GM08714 (cell line): ENCODE results near the gene RALGPS1.

Source experiments
- H3K4me3 ChIP-seq: fragments of 200-500 bp; sonication (Bioruptor generic); 2 replicates; pipeline ENCODE4 v1.5.1; 2014; ENCODE audit warnings: mild to moderate bottlenecking, low read length, inconsistent platforms
- ZNF274 ChIP-seq: IDR thresholded peaks from 2 replicates; pipeline ENCODE4 v1.6.1; 2012; ENCODE audit warnings: mild to moderate bottlenecking, low read depth, low read length

RALGPS1 gene

GRCh38 chr9:126956917-126957686 is 42.5 kb downstream of the RALGPS1 start:
- H3K4me3 ChIP-seq, result no peak overlapping the region
- no peak for TF ChIP-seq ZNF274

- TF ChIP-seq ZNF274, result no peak
- no peak overlapping the region for H3K4me3 ChIP-seq
Measured at GRCh38 chr9:126957687-126958053, 43.1 kb downstream of the RALGPS1 start.

GRCh38 chr9:126959336-126959735 is 44.8 kb downstream of the RALGPS1 start:
- no peak overlapping the region for H3K4me3 ChIP-seq
- TF ChIP-seq ZNF274, result no peak

- no peak overlapping the region for H3K4me3 ChIP-seq
- TF ChIP-seq ZNF274, result no peak
Measured at GRCh38 chr9:126959917-126960316, 45.3 kb downstream of the RALGPS1 start.

- H3K4me3 ChIP-seq, result no peak overlapping the region
- no peak for TF ChIP-seq ZNF274
Measured at GRCh38 chr9:126962336-126962735, 47.8 kb downstream of the RALGPS1 start.

GRCh38 chr9:126965077-126965476 is 50.5 kb downstream of the RALGPS1 start:
- TF ChIP-seq ZNF274, result no peak
- H3K4me3 ChIP-seq, result no peak overlapping the region

GRCh38 chr9:126965541-126966428 is 51.2 kb downstream of the RALGPS1 start:
- TF ChIP-seq ZNF274, result no peak
- H3K4me3 ChIP-seq, result no peak overlapping the region

- H3K4me3 ChIP-seq, result no peak overlapping the region
- TF ChIP-seq ZNF274, result no peak
Measured at GRCh38 chr9:126971261-126971660, 56.7 kb downstream of the RALGPS1 start.

GRCh38 chr9:126973651-126974529 is 59.3 kb downstream of the RALGPS1 start:
- H3K4me3 ChIP-seq, result no peak overlapping the region
- no peak for TF ChIP-seq ZNF274

GRCh38 chr9:126974594-126974993 is 60.0 kb downstream of the RALGPS1 start:
- no peak overlapping the region for H3K4me3 ChIP-seq
- no peak for TF ChIP-seq ZNF274

GRCh38 chr9:126975327-126976220 is 61.0 kb downstream of the RALGPS1 start:
- TF ChIP-seq ZNF274, result no peak
- no peak overlapping the region for H3K4me3 ChIP-seq

GRCh38 chr9:126979461-126979860 is 64.9 kb downstream of the RALGPS1 start:
- no peak for TF ChIP-seq ZNF274
- H3K4me3 ChIP-seq, result no peak overlapping the region

GRCh38 chr9:126980231-126980630 is 65.6 kb downstream of the RALGPS1 start:
- TF ChIP-seq ZNF274, result no peak
- no peak overlapping the region for H3K4me3 ChIP-seq
